Measurements from ENCODE around the gene RENBP.
"Not testable (repeated sequence)": the region's sequence is repeated elsewhere in the genome, so short reads cannot be mapped to it uniquely, and the experiment has no call there.

RENBP gene

DNA sequence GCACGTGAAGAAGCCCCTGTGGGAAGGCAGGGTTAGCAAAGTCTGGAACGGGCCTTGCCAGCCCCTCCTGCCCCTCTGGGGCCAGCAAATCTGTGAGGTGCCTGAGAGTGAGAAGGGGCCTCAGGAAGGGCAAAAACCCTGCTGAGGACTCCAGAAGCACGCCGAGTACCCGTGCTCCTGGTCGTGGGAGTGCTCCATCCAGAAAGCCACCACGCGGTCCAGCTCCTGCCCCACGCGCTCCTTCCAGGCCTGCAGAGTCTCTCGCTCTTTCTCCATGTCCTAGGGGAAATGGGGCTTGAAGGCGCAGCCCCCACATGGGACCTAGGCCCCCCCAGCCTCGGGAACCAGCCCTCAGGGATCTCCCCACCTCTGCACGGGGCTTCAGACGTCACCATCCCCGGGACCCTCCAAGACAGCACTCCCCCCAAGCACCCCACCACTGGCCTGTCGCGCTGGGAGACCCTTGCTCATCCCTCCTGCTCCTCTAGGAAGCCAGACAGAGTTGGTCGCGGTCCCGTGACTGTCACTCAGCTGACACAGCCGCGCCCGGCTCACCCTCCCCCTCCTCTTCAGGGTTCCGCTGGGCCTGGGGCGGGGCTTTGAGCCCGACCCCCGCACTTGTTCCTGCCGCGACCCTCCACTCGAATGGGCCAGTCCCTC, at the start of gene RENBP:
RENBP (minus strand) TSS at position 504 of the 660 bp plus-strand sequence; CDS start at position 471, 33 bp downstream.
- no peak for DNase-seq

DNA sequence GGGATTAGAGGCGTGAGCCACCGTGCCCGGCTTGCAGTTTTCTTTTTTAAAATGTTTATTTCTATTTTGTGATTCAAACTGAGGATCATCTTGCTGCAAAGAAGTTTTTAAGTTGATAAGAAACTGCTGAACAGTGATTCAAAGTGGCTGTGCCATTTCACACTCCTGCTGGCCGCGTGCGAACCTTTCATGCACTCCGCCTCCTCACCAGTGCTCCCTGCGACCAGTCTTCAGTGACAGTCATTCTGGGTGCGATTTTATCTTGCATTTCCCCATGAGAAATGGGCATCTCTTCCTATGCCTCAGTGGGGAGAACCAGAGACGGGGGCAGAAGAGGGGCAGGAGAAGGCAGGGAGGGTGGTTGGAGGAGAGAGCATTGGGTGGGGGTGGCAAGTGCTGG, 49.5 kb upstream of the RENBP start:
- DNase-seq, result no peak

DNA sequence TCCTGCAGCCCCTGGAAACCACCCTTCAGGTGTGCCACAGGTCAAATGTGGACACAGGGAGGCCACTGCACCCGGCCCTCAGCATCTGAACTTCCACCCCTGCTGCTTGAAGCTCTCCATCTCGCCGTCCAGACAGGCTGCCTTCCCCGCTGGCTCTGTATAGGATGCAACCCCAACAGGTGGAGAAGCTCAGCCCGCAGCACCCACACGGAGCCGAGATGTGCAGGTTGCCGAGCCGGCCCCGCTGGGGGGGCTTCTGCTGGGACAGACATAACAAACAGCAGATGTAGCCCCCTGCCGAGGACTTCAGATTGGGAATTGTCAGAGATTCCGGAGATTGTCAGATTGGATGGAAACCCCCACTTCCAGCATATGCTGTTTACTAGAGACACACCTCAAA, 48.6 kb upstream of the RENBP start:
- DNase-seq, result no peak

DNA sequence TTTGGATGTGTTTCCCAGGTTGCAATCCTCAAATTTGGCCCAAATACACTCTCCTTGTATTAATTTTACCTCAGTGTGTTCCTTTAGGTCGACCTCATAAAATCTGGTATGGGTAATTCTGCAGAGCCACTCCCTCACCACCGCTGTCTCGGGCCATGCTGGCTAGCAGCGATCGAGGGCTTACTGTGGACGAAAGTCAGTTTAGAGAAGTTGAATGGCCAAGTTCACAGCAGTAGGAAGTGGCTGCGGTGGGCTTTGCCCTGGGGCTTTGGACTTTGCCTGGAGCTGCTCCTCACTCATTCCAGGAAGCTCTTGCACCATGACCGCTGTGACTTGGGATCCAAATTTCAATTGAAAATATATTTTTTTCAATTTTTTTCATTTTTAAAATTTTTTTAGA, 47.7 kb upstream of the RENBP start:
- no peak for DNase-seq

DNA sequence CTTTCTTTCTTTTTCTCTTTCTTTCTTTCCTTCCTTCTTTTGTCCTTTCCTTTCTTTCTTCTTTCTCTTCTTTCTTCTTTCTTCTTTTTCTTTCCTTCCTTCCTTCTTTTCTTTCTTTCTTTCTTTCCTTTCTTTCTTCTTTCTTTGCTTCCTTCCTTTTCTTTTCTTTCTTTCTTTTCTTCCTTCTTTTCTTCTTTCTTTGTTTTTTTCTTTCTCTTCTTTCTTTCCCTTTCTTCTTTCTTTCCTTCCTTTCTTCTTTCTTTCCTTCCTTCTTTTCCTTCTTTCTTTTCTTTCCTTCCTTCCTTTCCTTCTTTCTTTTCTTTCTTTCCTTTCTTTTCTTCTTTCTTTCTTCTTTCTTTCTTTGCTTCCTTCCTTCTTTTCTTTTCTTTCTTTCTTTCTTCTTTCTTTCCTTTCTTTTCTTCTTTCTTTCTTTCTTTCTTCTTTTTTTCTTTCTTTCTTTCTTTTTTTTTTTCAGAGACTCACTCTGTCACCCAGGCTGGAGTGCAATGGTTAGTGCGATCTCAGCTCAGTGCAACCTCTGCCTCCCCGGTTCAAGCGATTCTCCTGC, 46.7 kb upstream of the RENBP start:
- no peak for DNase-seq

DNA sequence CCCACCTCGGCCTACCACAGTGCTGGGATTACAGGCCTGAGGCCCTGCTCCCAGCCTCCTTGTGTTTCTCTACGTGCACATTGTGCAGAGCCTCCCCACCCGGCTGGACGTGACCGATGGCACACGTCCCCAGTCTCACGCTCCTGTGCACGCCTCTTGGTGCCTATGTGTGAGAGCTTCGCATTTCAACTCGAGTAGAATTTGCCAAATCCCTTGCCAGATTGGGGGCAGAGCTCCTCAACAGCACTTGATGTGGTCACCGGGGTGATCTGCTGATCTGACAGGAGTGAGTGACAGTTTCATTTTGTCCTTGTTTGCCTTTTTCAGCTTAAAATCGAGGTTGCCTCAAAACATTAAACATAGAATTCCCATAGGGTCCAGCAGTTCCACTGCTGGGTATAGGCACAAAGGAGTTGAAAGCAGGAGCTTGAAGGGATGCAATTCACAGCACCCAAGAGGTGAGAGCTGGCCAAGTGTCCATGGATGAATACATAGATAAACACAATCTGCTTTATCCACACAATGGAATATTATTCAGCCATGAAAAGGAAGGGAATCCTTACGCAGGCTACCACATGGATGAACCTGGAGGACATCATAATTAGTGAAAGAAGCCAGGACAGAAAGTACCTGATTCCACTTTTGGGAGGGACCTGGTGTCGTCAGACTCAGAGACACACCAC, 45.7 kb upstream of the RENBP start:
- no peak for DNase-seq

DNA sequence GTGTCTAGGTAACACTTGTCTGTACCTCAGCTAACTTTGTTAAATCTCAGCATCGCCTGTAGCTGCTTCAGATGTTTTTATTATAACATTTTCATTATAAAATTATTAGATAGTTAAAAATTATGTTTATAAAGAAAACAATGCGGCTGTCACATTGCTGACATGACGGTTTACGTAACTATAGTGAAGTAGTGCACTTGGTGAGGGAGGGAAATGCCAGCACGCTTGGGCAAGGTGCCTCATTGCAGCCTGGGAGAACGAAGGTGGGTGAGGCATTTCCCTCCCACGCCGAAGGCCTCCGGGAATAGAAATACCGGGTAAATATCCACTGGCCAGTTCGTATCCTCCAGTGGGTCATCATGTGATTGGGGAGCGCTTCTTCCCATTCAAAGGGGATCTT, 44.0 kb upstream of the RENBP start:
- no peak for DNase-seq

DNA sequence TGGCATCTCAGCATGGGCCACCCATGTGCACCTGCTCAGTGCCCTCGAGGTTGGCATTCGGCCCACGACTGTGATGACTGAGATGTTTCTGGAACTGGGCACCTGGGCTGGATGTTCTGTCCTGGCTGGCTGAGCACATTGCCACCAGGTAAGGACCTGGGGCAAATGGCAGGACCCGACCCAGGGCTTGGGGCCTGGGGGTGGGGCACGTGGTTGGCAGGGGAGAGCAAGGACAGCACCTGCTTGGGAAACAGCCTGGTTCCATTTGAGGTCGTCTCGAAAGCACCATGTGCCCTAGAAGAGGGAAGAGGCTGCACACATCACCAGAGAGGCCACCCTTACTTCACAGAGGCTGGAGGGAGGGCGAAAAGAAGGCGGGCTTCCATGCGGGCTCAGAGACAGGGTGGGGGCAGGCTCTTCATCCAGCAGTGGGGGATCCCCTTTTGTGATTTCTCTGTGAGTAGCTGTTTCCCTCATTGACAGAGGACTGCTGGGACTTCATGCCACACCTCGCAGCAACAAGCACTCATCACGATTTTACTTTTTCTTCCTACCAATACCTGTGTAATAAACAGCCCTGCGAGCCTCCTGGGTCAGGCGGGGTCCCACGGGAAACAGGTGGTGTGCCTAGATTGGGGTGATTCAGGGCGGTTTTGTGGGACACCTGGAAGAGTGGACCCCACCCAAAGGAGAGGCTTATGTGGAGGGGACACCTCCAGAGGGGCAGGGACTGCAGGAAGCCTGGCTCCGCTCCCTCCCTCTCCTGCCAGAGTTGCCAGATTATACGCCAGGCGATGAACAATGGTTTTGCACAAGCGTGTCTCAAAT, 40.1 kb upstream of the RENBP start:
- DNase-seq, result no peak

DNA sequence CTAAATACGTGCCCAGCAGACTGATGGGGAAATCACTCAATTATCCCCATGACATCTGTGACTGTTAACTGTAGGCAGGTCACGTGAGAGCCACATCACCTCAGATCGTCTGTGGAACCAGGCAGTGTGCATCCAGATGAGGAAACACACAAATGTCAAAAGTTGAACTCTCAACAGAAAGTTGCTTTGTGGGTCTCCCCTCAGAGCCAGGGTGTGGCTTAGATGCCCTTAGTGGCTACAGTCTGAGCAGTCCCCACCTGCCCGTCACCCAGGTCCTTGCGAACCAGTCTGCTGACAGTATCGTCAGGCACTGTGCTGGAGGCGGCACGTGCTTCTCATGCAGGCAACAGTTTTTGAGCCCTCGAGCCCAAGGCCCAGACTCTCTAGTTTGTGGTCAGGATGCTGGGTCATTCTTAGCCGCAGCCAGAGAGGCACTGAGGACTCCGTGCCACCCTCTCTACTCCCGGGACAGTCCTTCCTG, 38.9 kb upstream of the RENBP start:
- no peak for DNase-seq

DNA sequence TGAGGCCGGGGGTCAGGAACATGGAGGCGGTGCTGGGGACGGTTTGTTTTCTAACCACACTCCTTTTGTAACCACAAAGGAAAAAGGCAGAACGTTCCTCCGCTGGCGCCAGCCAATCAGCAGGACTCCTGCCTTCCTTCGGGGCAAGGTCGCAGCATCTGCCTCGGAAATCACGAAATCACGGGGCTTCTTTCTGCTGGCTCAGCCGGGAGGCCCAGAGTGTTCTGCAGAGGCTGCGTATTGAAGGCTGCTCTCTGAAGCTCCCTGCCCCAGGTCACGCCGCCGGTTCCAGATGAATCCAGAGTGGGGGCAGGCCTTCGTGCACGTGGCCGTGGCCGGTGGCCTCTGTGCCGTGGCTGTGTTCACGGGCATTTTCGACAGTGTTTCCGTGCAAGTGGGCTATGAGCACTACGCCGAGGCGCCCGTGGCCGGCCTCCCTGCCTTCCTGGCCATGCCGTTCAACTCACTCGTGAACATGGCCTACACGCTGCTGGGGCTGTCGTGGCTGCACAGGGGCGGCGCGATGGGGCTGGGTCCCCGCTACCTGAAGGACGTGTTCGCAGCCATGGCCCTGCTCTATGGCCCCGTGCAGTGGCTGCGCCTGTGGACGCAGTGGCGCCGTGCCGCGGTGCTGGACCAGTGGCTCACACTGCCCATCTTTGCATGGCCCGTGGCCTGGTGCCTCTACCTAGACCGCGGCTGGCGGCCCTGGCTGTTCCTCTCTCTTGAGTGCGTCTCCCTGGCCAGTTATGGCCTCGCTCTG, 37.5 kb upstream of the RENBP start:
- DNase-seq, result no peak

DNA sequence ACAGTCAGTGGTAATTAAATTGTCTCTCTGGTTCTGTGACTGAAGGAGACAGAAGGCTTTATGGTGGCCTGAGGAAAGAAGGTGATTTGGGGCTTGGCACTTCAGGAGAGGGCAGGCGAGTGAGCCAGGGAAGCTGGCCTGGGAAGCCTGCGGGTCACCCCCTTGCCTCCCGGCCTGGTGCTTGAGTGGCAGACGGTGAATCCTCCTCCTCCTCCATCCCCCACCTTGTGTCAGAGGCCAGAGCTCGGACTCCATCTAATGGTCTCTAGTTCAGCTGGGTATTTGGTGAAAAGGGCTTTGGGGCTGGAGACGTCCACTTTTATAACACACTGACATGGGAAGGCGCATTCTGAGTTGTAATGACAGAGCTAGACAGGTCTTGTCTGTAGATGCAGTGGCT, 36.8 kb upstream of the RENBP start:
- no peak for DNase-seq

DNA sequence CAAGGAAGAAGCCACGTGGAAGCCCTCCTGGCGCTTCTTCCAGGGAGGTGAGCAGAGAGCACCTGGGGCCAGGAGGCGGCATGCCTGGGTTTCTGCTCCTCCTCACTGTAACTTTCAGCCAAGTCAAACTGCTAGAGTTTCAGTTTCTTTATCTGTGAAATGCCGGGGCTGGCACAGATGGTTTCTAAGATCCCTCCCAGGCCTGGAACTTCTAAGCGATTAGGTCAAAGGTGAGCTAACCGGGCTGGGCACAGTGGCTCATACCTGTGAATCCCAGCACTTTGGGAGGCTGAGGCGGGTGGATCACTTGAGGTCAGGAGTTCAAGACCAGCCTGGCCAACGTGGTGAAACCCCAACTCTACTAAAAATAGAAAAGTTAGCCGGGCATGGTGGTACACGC, 36.0 kb upstream of the RENBP start:
- not testable (repeated sequence) for DNase-seq

DNA sequence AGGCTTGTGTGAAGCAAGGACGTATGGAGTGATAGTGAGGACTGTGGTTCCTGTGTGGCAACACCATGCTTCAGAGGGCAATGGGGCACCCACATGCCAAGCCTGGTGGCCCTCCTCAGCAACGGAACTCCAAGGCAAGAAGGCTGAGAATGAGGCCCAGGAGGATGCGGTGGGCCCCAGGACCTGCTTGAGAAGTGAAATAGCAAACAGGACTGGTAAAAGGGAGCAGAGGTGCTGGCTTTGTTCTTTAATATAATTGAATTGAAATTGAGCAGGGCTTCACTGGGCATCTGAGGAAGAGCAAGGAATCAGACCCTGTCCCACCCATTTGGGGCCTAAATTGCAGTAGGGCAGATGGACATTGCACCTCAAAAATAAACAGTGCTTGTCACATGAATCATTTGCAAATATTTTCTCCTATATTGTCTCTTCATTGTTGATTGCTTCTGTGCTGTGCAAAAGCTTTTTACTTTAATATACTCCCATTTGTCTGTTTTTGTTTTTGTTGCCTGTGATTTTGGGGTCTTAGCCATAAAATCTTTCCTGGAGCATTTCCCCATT, 30.4 kb upstream of the RENBP start:
- DNase-seq, result no peak

DNA sequence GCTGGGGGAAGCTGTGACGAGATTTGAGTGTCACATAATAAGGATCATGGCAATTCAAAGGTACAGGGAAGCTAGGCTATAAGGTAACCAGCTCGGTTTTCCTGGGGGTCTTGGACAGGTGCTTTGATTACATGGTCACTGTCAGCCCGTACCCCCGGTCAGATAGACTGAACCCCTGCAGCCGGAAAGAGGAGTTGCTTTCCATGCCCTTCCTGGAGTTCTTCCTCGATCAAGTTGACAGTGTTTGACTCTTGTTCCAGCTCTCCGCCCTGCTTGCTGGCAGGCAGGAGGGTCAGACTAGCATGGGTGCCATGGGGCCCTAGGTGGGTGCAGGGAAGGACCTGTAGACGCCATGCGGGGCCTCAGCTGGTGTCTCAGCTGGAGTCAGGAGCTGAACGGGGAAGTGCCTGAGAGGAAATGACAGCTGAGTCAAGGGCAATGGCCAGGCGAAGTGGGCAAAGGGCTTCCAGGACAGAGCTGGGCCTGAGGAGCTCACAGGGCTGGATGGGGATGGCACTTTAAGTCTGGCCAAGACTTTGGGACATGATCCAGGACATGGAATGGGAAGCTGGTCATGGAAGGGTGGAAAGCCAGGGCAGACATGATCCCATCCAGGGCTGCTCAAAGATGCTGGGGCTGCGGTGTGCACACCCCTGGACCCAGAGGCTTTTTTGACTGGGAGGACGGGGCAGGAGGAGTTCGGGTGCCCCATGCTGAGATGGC, 29.7 kb upstream of the RENBP start:
- no peak for DNase-seq

DNA sequence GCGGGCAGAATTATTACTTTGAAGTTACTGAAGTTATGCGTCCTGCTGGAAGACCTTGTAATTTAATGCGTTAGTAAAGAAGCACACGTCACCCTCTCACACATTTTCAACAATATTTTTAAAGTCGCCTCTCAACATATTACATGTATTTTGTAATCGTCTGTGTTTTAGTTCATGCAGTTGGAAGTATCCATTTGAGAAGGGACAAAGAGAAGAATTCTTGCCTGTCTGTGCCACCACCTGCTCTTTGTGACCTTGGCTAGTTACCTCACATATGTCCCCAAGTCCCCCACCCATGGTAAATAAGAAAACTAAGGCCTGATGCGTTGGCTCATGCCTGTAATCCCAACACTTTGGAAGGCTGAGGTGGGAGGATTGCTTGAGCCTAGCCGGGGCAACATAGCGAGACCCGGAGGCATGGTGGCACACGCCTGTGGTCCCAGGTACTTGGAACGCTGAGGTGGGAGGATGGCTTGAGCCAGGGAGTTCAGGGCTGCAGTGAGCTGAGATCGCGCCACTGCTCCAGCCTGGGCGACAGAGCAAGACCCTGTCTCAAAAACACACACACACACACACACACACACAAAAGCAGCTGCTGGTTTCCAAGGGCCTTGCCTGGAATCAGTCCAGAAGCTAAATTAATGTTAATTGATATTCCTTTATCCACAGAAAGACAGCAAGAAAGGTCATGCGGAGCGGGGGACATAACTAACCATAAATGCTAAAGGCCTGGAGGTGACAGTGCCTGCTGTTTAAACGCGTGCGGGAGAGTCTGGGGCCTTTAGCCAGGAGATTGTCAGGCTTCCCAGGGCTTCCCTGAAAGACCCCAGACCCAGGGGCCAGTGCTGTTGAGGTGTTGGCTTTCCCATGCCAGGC, 28.9 kb upstream of the RENBP start:
- no peak for DNase-seq

DNA sequence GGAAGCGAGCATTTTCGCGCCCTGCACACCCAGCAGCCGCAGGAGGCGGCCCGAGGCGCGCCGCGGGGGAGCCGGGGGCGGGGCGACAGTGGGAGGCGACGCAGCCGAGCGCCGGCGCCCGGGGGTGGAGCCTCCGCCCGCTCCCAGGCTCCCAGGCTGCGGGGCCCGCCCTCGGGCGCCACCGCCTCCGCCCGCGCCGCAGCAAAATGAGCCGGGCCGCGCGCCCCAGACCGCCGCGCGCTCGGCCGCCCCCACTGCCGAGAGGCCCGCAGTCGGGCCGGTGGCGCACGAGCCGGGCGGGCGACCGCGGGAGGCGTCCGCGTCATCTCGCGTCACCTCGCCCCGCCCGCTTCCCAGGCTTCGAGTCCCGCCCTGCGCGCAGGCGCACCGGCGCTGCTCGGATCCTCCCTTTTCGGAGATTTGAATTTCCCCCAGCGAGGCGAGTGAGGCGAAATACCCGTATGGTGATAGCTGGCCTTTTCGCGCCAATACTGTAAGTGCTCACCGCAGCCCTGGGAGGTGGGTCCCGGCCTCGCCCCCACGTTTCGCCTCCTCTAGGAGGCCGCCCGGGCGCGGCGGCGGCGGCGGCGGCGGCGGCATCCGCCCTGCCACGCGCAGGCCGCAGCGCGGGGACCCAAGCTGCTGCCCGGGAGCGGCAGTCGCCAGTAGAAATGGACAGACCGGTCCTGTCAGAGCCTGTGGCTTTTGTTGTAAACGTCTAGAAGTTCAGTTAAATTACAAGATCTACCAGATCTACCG, 28.1 kb upstream of the RENBP start, which contains the start of gene TMEM187:
TMEM187 (plus strand) TSS at position 387 of the 759 bp plus-strand sequence. CDS start 9,309 bp downstream, outside the sequence.
- DNase-seq, result peak; percentile 94

DNA sequence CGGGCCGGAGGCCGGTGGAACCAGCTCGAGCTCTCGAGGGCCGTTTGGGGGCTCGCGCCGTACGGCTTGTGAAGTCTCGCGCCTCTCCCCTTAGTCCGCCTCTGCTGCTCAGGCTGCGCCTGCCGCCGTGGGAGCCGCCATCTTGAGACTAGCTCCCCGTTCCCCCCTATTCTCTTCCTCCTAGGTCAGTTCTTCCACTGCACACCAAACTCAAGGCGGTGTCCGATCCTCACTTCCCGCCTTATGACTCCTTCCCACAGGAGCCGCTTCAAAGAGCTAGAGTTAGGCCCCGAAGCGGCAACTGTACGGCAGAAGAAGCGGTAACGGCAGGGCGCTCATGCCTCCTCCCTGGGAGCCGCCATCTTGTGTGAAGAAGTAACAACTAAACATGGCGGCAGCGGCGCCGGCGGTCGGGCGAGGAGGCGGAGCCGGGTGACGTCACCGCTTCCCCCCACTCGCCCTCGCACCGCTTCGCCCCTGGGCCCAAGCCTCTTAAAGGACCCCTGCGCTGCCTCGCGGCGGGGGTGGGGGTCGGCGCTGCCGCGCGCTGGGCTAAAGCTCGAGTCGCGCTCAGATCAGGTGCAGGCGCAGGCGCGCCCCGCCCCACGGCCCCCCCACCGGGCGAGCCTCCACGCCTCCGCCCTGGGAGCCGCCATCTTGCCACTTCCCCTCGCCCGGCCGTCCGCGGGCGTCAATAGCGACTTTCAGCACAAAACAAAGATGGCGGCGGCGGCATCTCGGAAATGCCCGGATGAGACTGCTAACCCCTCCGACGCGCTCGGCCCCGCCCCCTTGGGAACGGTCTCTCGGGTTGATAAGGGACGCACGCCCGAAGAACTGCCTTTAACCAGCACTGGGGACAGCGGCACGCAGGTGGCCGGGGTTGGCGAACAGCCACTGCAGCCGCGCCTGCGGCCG, 27.3 kb upstream of the RENBP start, which contains the start of gene HCFC1:
HCFC1 (minus strand) TSS at position 369 of the 918 bp plus-strand sequence. CDS start 978 bp downstream, outside the sequence.
- peak; percentile 92 for DNase-seq

DNA sequence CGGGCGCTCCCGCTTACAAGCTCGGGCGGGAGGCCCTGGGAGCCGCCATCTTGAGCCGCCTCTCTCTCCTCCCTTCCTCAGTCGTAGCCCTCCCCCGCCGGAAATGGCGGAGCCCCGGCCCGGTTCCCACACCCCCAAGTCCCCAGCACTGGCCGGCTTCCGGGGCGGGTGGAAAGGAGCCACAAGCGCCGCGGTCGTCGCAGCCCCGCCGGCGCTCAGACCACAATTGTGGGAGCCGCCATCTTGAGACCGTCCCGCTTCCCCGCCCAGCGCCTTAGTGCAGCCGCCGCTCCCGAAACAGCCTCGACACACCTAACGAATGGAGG, 26.6 kb upstream of the RENBP start:
- DNase-seq, result peak; percentile 90
